Astrocyte (in vitro differentiated cells and primary cell): ENCODE results near the gene THRA. TPM values are rescaled to one million over a fixed set of nuclear protein-coding genes. Genes with fewer than 3 reads are reported as not detected.

Experiments used
- DNase-seq: peaks from one replicate; pipeline ENCODE4 v3.0.0-alpha.2; 2010; ENCODE audit warnings: low read depth
- FAIRE-seq: peaks from 2 replicates; lab custom pipeline; 2011; peaks lifted over from hg19 to GRCh38; lab: Jason Lieb, UNC
- H2AFZ ChIP-seq: 2 replicates; pipeline ENCODE4 v1.6.0; 2012; ENCODE audit warnings: low read depth, low read length, inconsistent platforms
- H3K27ac ChIP-seq: 2 replicates; pipeline ENCODE4 v1.5.1; 2011; ENCODE audit warnings: low read depth, low read length, inconsistent platforms
- H3K27me3 ChIP-seq: 2 replicates; pipeline ENCODE4 v1.6.0; 2011; ENCODE audit warnings: low read length, inconsistent platforms; ENCODE audit not compliant: insufficient read depth
- H3K36me3 ChIP-seq: 2 replicates; pipeline ENCODE4 v1.5.1; 2011; ENCODE audit warnings: low read length, inconsistent platforms; ENCODE audit not compliant: insufficient read depth
- H3K4me1 ChIP-seq: 2 replicates; pipeline ENCODE4 v1.5.1; 2011; ENCODE audit warnings: low read length, inconsistent platforms; ENCODE audit not compliant: insufficient read depth
- H3K4me2 ChIP-seq: 2 replicates; pipeline ENCODE4 v1.6.0; 2012; ENCODE audit warnings: low read length, inconsistent platforms
- H3K4me3 ChIP-seq: 2 replicates; pipeline ENCODE4 v1.5.1; 2011; ENCODE audit warnings: low read depth, mild to moderate bottlenecking, low read length, inconsistent platforms; ENCODE audit not compliant: insufficient read depth
- H3K79me2 ChIP-seq: 2 replicates; pipeline ENCODE4 v1.6.0; 2012; ENCODE audit warnings: mild to moderate bottlenecking, low read length, inconsistent platforms; ENCODE audit not compliant: insufficient read depth
- H3K9ac ChIP-seq: 2 replicates; pipeline ENCODE4 v1.6.0; 2012; ENCODE audit warnings: mild to moderate bottlenecking, low read length, inconsistent platforms
- H3K9me3 ChIP-seq: 2 replicates; pipeline ENCODE4 v1.5.1; 2012; ENCODE audit warnings: low read depth, mild to moderate bottlenecking, low read length, inconsistent platforms; ENCODE audit not compliant: insufficient read depth
- H4K20me1 ChIP-seq: 2 replicates; pipeline ENCODE4 v1.6.0; 2012; ENCODE audit warnings: low read length, inconsistent platforms; ENCODE audit not compliant: insufficient read depth
- H3K27ac Mint-ChIP-seq: one replicate; pipeline ENCODE4 v1.8.0; 2021; ENCODE audit warnings: mild to moderate bottlenecking, mixed read lengths; ENCODE audit not compliant: unreplicated experiment
- H3K27me3 Mint-ChIP-seq: one replicate; pipeline ENCODE4 v1.8.0; 2021; ENCODE audit warnings: low read depth, mixed read lengths; ENCODE audit not compliant: unreplicated experiment
- H3K36me3 Mint-ChIP-seq: one replicate; pipeline ENCODE4 v1.8.0; 2021; ENCODE audit warnings: low read depth, mixed read lengths; ENCODE audit not compliant: unreplicated experiment
- H3K4me1 Mint-ChIP-seq: one replicate; pipeline ENCODE4 v1.8.0; 2021; ENCODE audit warnings: low read depth, mixed read lengths; ENCODE audit not compliant: unreplicated experiment
- H3K4me3 Mint-ChIP-seq: one replicate; pipeline ENCODE4 v1.8.0; 2021; ENCODE audit warnings: mild to moderate bottlenecking, moderate library complexity, mixed read lengths; ENCODE audit not compliant: unreplicated experiment
- H3K9me3 Mint-ChIP-seq: one replicate; pipeline ENCODE4 v1.8.0; 2021; ENCODE audit warnings: mild to moderate bottlenecking, mixed read lengths; ENCODE audit not compliant: unreplicated experiment
- CTCF ChIP-seq: IDR thresholded peaks from 2 replicates; pipeline ENCODE4 v1.5.1; 2011; ENCODE audit warnings: low read depth, mild to moderate bottlenecking, inconsistent platforms, low read length, moderate library complexity; ENCODE audit not compliant: insufficient read depth
- EZH2 ChIP-seq: IDR thresholded peaks from 2 replicates; pipeline ENCODE4 v1.6.1; 2012; ENCODE audit warnings: mild to moderate bottlenecking, low read length, inconsistent platforms; ENCODE audit not compliant: insufficient read depth
- total RNA-seq: library from RNA; stranded (reverse); gene quantifications from 2 replicates; pipeline ENCODE4 v1.2.1, GENCODE V29; 2021

THRA gene
- total RNA-seq, 1 donor from 2014 or later, result 16.7 TPM

GRCh38 chr17:40111221-40112128, 48.7 kb downstream of the THRA start:
- Mint-ChIP-seq H3K4me3 (peak overlapping the region; percentile 36), H3K4me1 (peaks cover 68% of the 10 kb centered on the region), H3K27me3 (no peaks in the 10 kb centered on the region), H3K27ac (peak overlapping the region; percentile 73), H3K9me3 (no peaks in the 10 kb centered on the region), H3K36me3 (no peaks in the 10 kb centered on the region)
- no peaks in the 10 kb centered on the region for H4K20me1 ChIP-seq
- DNase-seq (peak; percentile 98), FAIRE-seq (no peak)
- H3K9ac ChIP-seq, result peak overlapping the region; percentile 41
- peak overlapping the region; percentile 83 for H3K4me2 ChIP-seq
- H3K36me3 ChIP-seq, result no peaks in the 10 kb centered on the region
- no peaks in the 10 kb centered on the region for H3K9me3 ChIP-seq
- H3K4me3 ChIP-seq, result peak overlapping the region; percentile 19
- H3K4me1 ChIP-seq, result peaks cover 79% of the 10 kb centered on the region
- H3K27me3 ChIP-seq, result no peaks in the 10 kb centered on the region
- TF ChIP-seq CTCF (peak; percentile 66), EZH2 (no peak)
- peak overlapping the region; percentile 25 for H3K27ac ChIP-seq
- peak overlapping the region; percentile 41 for H2AFZ ChIP-seq
- no peaks in the 10 kb centered on the region for H3K79me2 ChIP-seq

GRCh38 chr17:40112191-40112711, 49.5 kb downstream of the THRA start:
- Mint-ChIP-seq H3K27me3 (no peaks in the 10 kb centered on the region), H3K27ac (peak overlapping the region; percentile 72), H3K9me3 (no peaks in the 10 kb centered on the region), H3K4me3 (peak overlapping the region; percentile 60), H3K4me1 (peaks cover 61% of the 10 kb centered on the region), H3K36me3 (no peaks in the 10 kb centered on the region)
- Histone ChIP-seq H3K9ac (peak overlapping the region; percentile 41), H2AFZ (no peak overlapping the region), H3K4me1 (peaks cover 72% of the 10 kb centered on the region), H3K36me3 (no peaks in the 10 kb centered on the region), H3K4me2 (peak overlapping the region; percentile 83), H3K27me3 (no peaks in the 10 kb centered on the region), H4K20me1 (no peaks in the 10 kb centered on the region), H3K9me3 (no peaks in the 10 kb centered on the region), H3K27ac (no peak overlapping the region), H3K4me3 (no peak overlapping the region), H3K79me2 (no peaks in the 10 kb centered on the region)
- FAIRE-seq (no peak), DNase-seq (no peak)
- TF ChIP-seq EZH2 (no peak), CTCF (no peak)
